ENCODE results near the gene SESN1. TPM values are rescaled to one million over a fixed set of nuclear protein-coding genes. Genes with fewer than 3 reads are reported as not detected.

SESN1 gene
- total and polyA plus RNA-seq, 2 donors (not counting 1 experiment from before 2014, with no cell fraction given) = 16.2 to 28.6 TPM

- H3K9ac ChIP-seq (ENCODE audit: low read length) = no peak overlapping the region
- Mint-ChIP-seq H3K4me3 (no peak overlapping the region), H3K27ac (no peak overlapping the region), H3K4me1 (peaks cover 21% of the 10 kb centered on the region), H3K27me3 (no peaks in the 10 kb centered on the region), H3K9me3 (ENCODE audit: insufficient read depth) (no peaks in the 10 kb centered on the region)
- no peak overlapping the region for H3K27ac ChIP-seq (ENCODE audit: low read length in 2 of 2)
- peaks cover 6 to 20% of the 10 kb centered on the region in 2 donors for H3K4me1 ChIP-seq (ENCODE audit: control insufficient read depth in 2 of 2, insufficient read depth in 2 of 2, low read length in 2 of 2)
- no peak overlapping the region for H3K4me2 ChIP-seq (replicated peaks; ENCODE audit: low read depth, low read length, poor library complexity, severe bottlenecking)
- TF ChIP-seq EZH2 (IDR thresholded peaks at IDR 0.05; ENCODE audit: borderline replicate concordance, insufficient read depth, low read depth, low read length, poor library complexity, severe bottlenecking) = no peak
- TF ChIP-seq CTCF (IDR thresholded peaks at IDR 0.05) = peak; percentile 25
- H3K36me3 ChIP-seq (replicated peaks in 1 of 2; ENCODE audit: control extremely low read depth in 1 of 2, control insufficient read depth in 1 of 2, extremely low read depth in 1 of 2, insufficient read depth in 2 of 2, low read length in 1 of 2) = peaks cover 0 to 3% of the 10 kb centered on the region in 2 experiments
- H4K20me1 ChIP-seq (ENCODE audit: control insufficient read depth, insufficient read depth, low read length, poor library complexity, severe bottlenecking) = no peaks in the 10 kb centered on the region
- no peaks in the 10 kb centered on the region for H3K27me3 ChIP-seq (replicated peaks in 1 of 4; ENCODE audit: control extremely low read depth in 1 of 4, control insufficient read depth in 3 of 4, insufficient read depth in 4 of 4, low read length in 3 of 4)
- ChIA-PET CTCF (interaction anchor here (0.6 kb wide), 1 partner anchor 101 kb away, joined by 3 read pairs; no protein-coding TSS in a partner anchor), POLR2A (no interaction called here)
- H3K79me2 ChIP-seq (ENCODE audit: control insufficient read depth, insufficient read depth, low read length) = peaks cover 18% of the 10 kb centered on the region
- H3K9me3 ChIP-seq (ENCODE audit: control extremely low read depth in 1 of 3, control insufficient read depth in 2 of 3, insufficient read depth in 1 of 3, low read length in 2 of 3) = no peaks in the 10 kb centered on the region
- no peak overlapping the region for H3K4me3 ChIP-seq (ENCODE audit: control extremely low read depth in 1 of 5, extremely low read depth in 1 of 5, insufficient read depth in 1 of 5, low read depth in 2 of 5, low read length in 4 of 5)
- no peak for DNase-seq
- no peak overlapping the region for H2AFZ ChIP-seq (ENCODE audit: insufficient read depth, low read depth, low read length, poor library complexity, severe bottlenecking)
- intact Hi-C loops (cut with micrococcal nuclease) = no loop called here
- no peak for ATAC-seq (ENCODE audit: low read depth)
These were observed 55.7 kb downstream of the SESN1 start for GRCh38 chr6:109038837-109039398.

- H3K27ac Mint-ChIP-seq = no peak overlapping the region
- no peaks in the 10 kb centered on the region for H3K27me3 Mint-ChIP-seq
These were observed 57.9 kb downstream of the SESN1 start for GRCh38 chr6:109036574-109037294.

More at GRCh38 chr6:109036574-109037294, 57.9 kb downstream of the SESN1 start:
- Histone ChIP-seq H3K4me3 (ENCODE audit: control extremely low read depth in 1 of 5, extremely low read depth in 1 of 5, insufficient read depth in 1 of 5, low read depth in 2 of 5, low read length in 4 of 5) (peak overlapping the region in 1 of 5 experiments; percentile 27), H3K79me2 (ENCODE audit: control insufficient read depth, insufficient read depth, low read length) (peaks cover 9% of the 10 kb centered on the region), H2AFZ (ENCODE audit: insufficient read depth, low read depth, low read length, poor library complexity, severe bottlenecking) (no peak overlapping the region), H3K9me3 (ENCODE audit: control extremely low read depth in 1 of 3, control insufficient read depth in 2 of 3, insufficient read depth in 1 of 3, low read length in 2 of 3) (no peaks in the 10 kb centered on the region), H3K36me3 (replicated peaks in 1 of 2; ENCODE audit: control extremely low read depth in 1 of 2, control insufficient read depth in 1 of 2, extremely low read depth in 1 of 2, insufficient read depth in 2 of 2, low read length in 1 of 2) (peaks cover 0 to 3% of the 10 kb centered on the region in 2 experiments), H4K20me1 (ENCODE audit: control insufficient read depth, insufficient read depth, low read length, poor library complexity, severe bottlenecking) (no peaks in the 10 kb centered on the region), H3K27ac (ENCODE audit: low read length in 2 of 2) (no peak overlapping the region), H3K4me2 (replicated peaks; ENCODE audit: low read depth, low read length, poor library complexity, severe bottlenecking) (peak overlapping the region; percentile 33), H3K9ac (ENCODE audit: low read length) (no peak overlapping the region), H3K27me3 (replicated peaks in 1 of 4; ENCODE audit: control extremely low read depth in 1 of 4, control insufficient read depth in 3 of 4, insufficient read depth in 4 of 4, low read length in 3 of 4) (no peaks in the 10 kb centered on the region), H3K4me1 (ENCODE audit: control insufficient read depth in 2 of 2, insufficient read depth in 2 of 2, low read length in 2 of 2) (peaks cover 6 to 20% of the 10 kb centered on the region in 2 donors)
- CTCF ChIA-PET = interaction anchor here (1.1 kb wide), 1 partner anchor 36 kb away, joined by 3 read pairs; no protein-coding TSS in a partner anchor
- no peak for TF ChIP-seq EZH2 (IDR thresholded peaks at IDR 0.05; ENCODE audit: borderline replicate concordance, insufficient read depth, low read depth, low read length, poor library complexity, severe bottlenecking)
- TF ChIP-seq CTCF (IDR thresholded peaks at IDR 0.05) = no peak
- H3K4me1 Mint-ChIP-seq = peaks cover 21% of the 10 kb centered on the region
- ATAC-seq (ENCODE audit: low read depth) = no peak
- H3K9me3 Mint-ChIP-seq (ENCODE audit: insufficient read depth) = no peaks in the 10 kb centered on the region
- intact Hi-C loops (cut with micrococcal nuclease) = no loop called here
- no peak overlapping the region for H3K4me3 Mint-ChIP-seq
- no CpG with 5 or more reads among the region's 5 CpGs for WGBS (ENCODE audit: insufficient coverage)
- no peak for DNase-seq
- POLR2A ChIA-PET = no interaction called here
